Neural cell (in vitro differentiated cells): ENCODE measurements around the gene CLPSL1. TPM values are rescaled to one million over a fixed set of nuclear protein-coding genes. Genes with fewer than 3 reads are reported as not detected.

Experiments used
- H2AFZ ChIP-seq: fragments of 200-600, 300-800 bp; sonication (generic), shearing (Covaris generic); 2 replicates; pipeline ENCODE4 v1.6.0; 2014; ENCODE audit warnings: low read depth, mild to moderate bottlenecking, antibody characterized with exemption, low read length, moderate library complexity
- H3F3A ChIP-seq: fragments of 200-600 bp; shearing (Covaris generic); 2 replicates; pipeline ENCODE4 v1.6.1; 2016; ENCODE audit warnings: mild to moderate bottlenecking, moderate library complexity, mixed read lengths, antibody characterized with exemption, low read length; ENCODE audit not compliant: insufficient read depth, poor library complexity, severe bottlenecking
- H3K27ac ChIP-seq: fragments of 200-600, 300-800 bp; sonication (generic), shearing (Covaris generic); 2 replicates; pipeline ENCODE4 v1.5.1; 2014; ENCODE audit warnings: mild to moderate bottlenecking, low read length, moderate library complexity
- H3K27me3 ChIP-seq: fragments of 300-800, 200-600 bp; sonication (generic), shearing (Covaris generic); 2 replicates; pipeline ENCODE4 v1.6.0; 2014; ENCODE audit warnings: mild to moderate bottlenecking, low read depth, low read length, moderate library complexity; ENCODE audit not compliant: insufficient read depth
- H3K36me3 ChIP-seq: fragments of 300-800, 200-600 bp; sonication (generic), shearing (Covaris generic); 2 replicates; pipeline ENCODE4 v1.5.1; 2014; ENCODE audit warnings: mild to moderate bottlenecking, antibody characterized with exemption, low read length, moderate library complexity; ENCODE audit not compliant: insufficient read depth
- H3K4me2 ChIP-seq: fragments of 300-800, 200-600 bp; sonication (generic), shearing (Covaris generic); 2 replicates; pipeline ENCODE4 v1.6.0; 2014; ENCODE audit warnings: mild to moderate bottlenecking, low read length
- H3K4me3 ChIP-seq: fragments of 300-800, 200-600 bp; sonication (generic), shearing (Covaris generic); 2 replicates; pipeline ENCODE4 v1.5.1; 2014; ENCODE audit warnings: mild to moderate bottlenecking, low read length, moderate library complexity
- H3K79me2 ChIP-seq: fragments of 200-600 bp; shearing (Covaris generic); replicated peaks from 2 replicates; pipeline ENCODE4 v1.6.0; 2014; ENCODE audit warnings: mild to moderate bottlenecking, low read length, moderate library complexity; ENCODE audit not compliant: insufficient read depth
- H3K9ac ChIP-seq: fragments of 300-800, 200-600 bp; sonication (generic), shearing (Covaris generic); 2 replicates; pipeline ENCODE4 v1.6.1; 2016; ENCODE audit warnings: mild to moderate bottlenecking, low read length, mixed read lengths
- H3K9me2 ChIP-seq: fragments of 200-600 bp; shearing (Covaris generic); 2 replicates; pipeline ENCODE4 v1.6.1; 2016; ENCODE audit warnings: mild to moderate bottlenecking, low read length, mixed read lengths; ENCODE audit not compliant: insufficient read depth
- H3K9me3 ChIP-seq: fragments of 200-600, 300-800 bp; sonication (generic), shearing (Covaris generic); 2 replicates; pipeline ENCODE4 v1.6.1; 2016; ENCODE audit warnings: mild to moderate bottlenecking, mixed run types, low read length, moderate library complexity, mixed read lengths
- H4K20me1 ChIP-seq: fragments of 200-600 bp; shearing (Covaris generic); 2 replicates; pipeline ENCODE4 v1.6.1; 2016; ENCODE audit warnings: mild to moderate bottlenecking, mixed run types; ENCODE audit not compliant: insufficient read depth
- EP300 ChIP-seq: fragments of 450-650 bp; conservative IDR thresholded peaks from 2 replicates; pipeline ENCODE4 v1.6.1; 2014; ENCODE audit warnings: antibody characterized with exemption, mild to moderate bottlenecking, moderate library complexity; ENCODE audit not compliant: poor library complexity, severe bottlenecking
- EZH2 ChIP-seq: fragments of 200-600, 300-800 bp; shearing (Covaris generic), sonication (generic); IDR thresholded peaks from 2 replicates; pipeline ENCODE4 v1.6.1; 2014; ENCODE audit warnings: antibody characterized with exemption, low read length, borderline replicate concordance, mild to moderate bottlenecking; ENCODE audit not compliant: insufficient read depth, poor library complexity, severe bottlenecking
- MXI1 ChIP-seq: fragments of 450-650 bp; conservative IDR thresholded peaks from 2 replicates; pipeline ENCODE4 v1.6.1; 2014; ENCODE audit warnings: antibody characterized with exemption, mild to moderate bottlenecking; ENCODE audit not compliant: poor library complexity, severe bottlenecking
- POLR2AphosphoS5 ChIP-seq: IDR thresholded peaks from 2 replicates; pipeline ENCODE4 v1.6.1; 2012
- RAD21 ChIP-seq: fragments of 450-650 bp; conservative IDR thresholded peaks from 2 replicates; pipeline ENCODE4 v1.6.1; 2014; ENCODE audit warnings: antibody characterized with exemption, mild to moderate bottlenecking, moderate library complexity
- SMC3 ChIP-seq: fragments of 450-650 bp; conservative IDR thresholded peaks from 2 replicates; pipeline ENCODE4 v1.6.1; 2014; ENCODE audit warnings: antibody characterized with exemption, mild to moderate bottlenecking, moderate library complexity; ENCODE audit not compliant: poor library complexity
- TAF1 ChIP-seq: IDR thresholded peaks from 2 replicates; pipeline ENCODE4 v1.6.1; 2012; ENCODE audit warnings: low read depth
- polyA plus RNA-seq: library from polyadenylated mRNA; depleted of rRNA; stranded (reverse); fragments of >200 nt; gene quantifications from 2 replicates; pipeline ENCODE4 v1.2.3, GENCODE V29; 2014
- TF ChIP-seq, protein P1 (sequence below): IDR thresholded peaks from 2 replicates; pipeline ENCODE4 v1.6.1; 2012; ENCODE audit warnings: borderline replicate concordance
- TF ChIP-seq, protein P2 (sequence below): fragments of 450-650 bp; IDR thresholded peaks from 2 replicates; pipeline ENCODE4 v1.5.1; 2014; ENCODE audit warnings: antibody characterized with exemption, mild to moderate bottlenecking, moderate library complexity; ENCODE audit not compliant: poor library complexity, severe bottlenecking

CLPSL1 gene
- polyA plus RNA-seq, 1 donor from 2014 or later, result not detected

DNA sequence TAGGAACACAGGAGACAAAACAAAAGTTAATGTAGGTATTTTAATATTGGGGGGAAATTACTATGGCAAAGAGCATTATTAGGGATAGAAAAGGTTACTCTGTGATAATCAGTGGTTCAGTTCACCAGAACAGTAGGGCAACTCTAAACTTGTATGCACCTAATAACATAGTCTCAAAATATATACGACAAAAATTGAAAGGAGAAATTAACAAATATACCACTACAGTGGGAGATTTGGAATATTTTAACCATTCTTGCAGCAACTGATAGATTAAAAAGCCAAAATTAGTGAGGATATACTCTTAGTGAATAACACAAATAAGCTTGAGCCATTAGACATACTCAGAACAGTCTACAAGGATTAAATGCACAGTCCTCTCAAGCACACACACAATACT lies 32.9 kb upstream of the CLPSL1 start:
- Histone ChIP-seq H3K36me3 (no peaks in the 10 kb centered on the region), H4K20me1 (no peaks in the 10 kb centered on the region), H3K27me3 (no peaks in the 10 kb centered on the region), H3K9me3 (no peaks in the 10 kb centered on the region), H3K9ac (no peak overlapping the region), H2AFZ (no peak overlapping the region), H3K27ac (no peak overlapping the region), H3K4me3 (no peak overlapping the region), H3K79me2 (no peaks in the 10 kb centered on the region), H3F3A (no peaks in the 10 kb centered on the region), H3K9me2 (no peaks in the 10 kb centered on the region), H3K4me2 (no peak overlapping the region)
- TF ChIP-seq SMC3, result no peak
- no peak for TF ChIP-seq MXI1
- TF ChIP-seq, protein P1, sequence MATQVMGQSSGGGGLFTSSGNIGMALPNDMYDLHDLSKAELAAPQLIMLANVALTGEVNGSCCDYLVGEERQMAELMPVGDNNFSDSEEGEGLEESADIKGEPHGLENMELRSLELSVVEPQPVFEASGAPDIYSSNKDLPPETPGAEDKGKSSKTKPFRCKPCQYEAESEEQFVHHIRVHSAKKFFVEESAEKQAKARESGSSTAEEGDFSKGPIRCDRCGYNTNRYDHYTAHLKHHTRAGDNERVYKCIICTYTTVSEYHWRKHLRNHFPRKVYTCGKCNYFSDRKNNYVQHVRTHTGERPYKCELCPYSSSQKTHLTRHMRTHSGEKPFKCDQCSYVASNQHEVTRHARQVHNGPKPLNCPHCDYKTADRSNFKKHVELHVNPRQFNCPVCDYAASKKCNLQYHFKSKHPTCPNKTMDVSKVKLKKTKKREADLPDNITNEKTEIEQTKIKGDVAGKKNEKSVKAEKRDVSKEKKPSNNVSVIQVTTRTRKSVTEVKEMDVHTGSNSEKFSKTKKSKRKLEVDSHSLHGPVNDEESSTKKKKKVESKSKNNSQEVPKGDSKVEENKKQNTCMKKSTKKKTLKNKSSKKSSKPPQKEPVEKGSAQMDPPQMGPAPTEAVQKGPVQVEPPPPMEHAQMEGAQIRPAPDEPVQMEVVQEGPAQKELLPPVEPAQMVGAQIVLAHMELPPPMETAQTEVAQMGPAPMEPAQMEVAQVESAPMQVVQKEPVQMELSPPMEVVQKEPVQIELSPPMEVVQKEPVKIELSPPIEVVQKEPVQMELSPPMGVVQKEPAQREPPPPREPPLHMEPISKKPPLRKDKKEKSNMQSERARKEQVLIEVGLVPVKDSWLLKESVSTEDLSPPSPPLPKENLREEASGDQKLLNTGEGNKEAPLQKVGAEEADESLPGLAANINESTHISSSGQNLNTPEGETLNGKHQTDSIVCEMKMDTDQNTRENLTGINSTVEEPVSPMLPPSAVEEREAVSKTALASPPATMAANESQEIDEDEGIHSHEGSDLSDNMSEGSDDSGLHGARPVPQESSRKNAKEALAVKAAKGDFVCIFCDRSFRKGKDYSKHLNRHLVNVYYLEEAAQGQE, result no peak
- no peak for TF ChIP-seq POLR2AphosphoS5

DNA sequence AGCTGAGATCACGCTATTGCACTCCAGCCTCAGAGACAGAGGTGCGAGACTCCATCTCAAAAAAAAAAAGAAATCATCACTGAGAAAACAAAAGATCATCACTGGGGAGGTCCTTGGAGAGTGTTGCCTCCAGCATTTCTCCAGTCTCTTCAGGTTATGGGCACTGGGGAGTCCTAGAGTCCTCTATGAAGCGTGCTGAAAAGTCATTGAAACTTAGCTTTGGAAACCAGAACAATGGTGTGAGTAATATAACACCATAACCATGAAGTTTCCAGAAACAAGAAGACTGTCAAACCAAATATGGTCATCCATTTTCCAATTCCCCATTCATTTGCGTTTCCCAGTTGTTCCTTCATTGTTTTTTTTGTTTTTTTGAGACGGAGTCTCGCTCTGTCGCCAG lies 30.3 kb upstream of the CLPSL1 start:
- no peak overlapping the region for H2AFZ ChIP-seq
- no peaks in the 10 kb centered on the region for H3K27me3 ChIP-seq
- no peak overlapping the region for H3K4me3 ChIP-seq
- no peaks in the 10 kb centered on the region for H3K9me2 ChIP-seq
- no peaks in the 10 kb centered on the region for H3K9me3 ChIP-seq
- no peak overlapping the region for H3K4me2 ChIP-seq
- no peak overlapping the region for H3K9ac ChIP-seq
- H3F3A ChIP-seq, result no peaks in the 10 kb centered on the region
- H3K27ac ChIP-seq, result no peak overlapping the region
- H4K20me1 ChIP-seq, result no peaks in the 10 kb centered on the region
- H3K79me2 ChIP-seq, result no peaks in the 10 kb centered on the region
- TF ChIP-seq TAF1, result no peak
- no peak for TF ChIP-seq MXI1
- TF ChIP-seq RAD21, result no peak
- TF ChIP-seq, protein P2, sequence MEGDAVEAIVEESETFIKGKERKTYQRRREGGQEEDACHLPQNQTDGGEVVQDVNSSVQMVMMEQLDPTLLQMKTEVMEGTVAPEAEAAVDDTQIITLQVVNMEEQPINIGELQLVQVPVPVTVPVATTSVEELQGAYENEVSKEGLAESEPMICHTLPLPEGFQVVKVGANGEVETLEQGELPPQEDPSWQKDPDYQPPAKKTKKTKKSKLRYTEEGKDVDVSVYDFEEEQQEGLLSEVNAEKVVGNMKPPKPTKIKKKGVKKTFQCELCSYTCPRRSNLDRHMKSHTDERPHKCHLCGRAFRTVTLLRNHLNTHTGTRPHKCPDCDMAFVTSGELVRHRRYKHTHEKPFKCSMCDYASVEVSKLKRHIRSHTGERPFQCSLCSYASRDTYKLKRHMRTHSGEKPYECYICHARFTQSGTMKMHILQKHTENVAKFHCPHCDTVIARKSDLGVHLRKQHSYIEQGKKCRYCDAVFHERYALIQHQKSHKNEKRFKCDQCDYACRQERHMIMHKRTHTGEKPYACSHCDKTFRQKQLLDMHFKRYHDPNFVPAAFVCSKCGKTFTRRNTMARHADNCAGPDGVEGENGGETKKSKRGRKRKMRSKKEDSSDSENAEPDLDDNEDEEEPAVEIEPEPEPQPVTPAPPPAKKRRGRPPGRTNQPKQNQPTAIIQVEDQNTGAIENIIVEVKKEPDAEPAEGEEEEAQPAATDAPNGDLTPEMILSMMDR, result no peak
- no peak for TF ChIP-seq EP300
- no peak for TF ChIP-seq EZH2
- TF ChIP-seq POLR2AphosphoS5, result no peak
- TF ChIP-seq, protein P1, result no peak
- TF ChIP-seq SMC3, result no peak
- no peaks in the 10 kb centered on the region for H3K36me3 ChIP-seq
